GM21381 (cell line): ENCODE measurements around the gene MLYCD.
A peak's percentile ranks its signal among the peaks of the same experiment; 100 is the strongest.

ENCODE experiments used
- ATAC-seq: cut with Tn5 transposase; IDR thresholded peaks from one replicate; pipeline ENCODE4 v1.9.1; 2021; ENCODE audit warnings: mild to moderate bottlenecking, moderate library complexity; ENCODE audit not compliant: unreplicated experiment

MLYCD gene

GRCh38 chr16:83898463-83899271, at the start of gene MLYCD:
Gene MLYCD (plus strand): TSS chr16:83899115. CDS start chr16:83899145, 30 bp downstream.
- ATAC-seq, result peak; percentile 94

- no peak for ATAC-seq
These were observed 49.5 kb upstream of the MLYCD start for GRCh38 chr16:83849421-83849820.

GRCh38 chr16:83850947-83851346, 48.0 kb upstream of the MLYCD start:
- ATAC-seq, result no peak

- no peak for ATAC-seq
These were observed 47.4 kb upstream of the MLYCD start for GRCh38 chr16:83851473-83851872.

- no peak for ATAC-seq
These were observed 46.1 kb upstream of the MLYCD start for GRCh38 chr16:83852774-83853173.

- no peak for ATAC-seq
These were observed 45.1 kb upstream of the MLYCD start for GRCh38 chr16:83853834-83854233.

GRCh38 chr16:83854420-83854819, 44.5 kb upstream of the MLYCD start:
- ATAC-seq, result no peak

- no peak for ATAC-seq
These were observed 42.1 kb upstream of the MLYCD start for GRCh38 chr16:83856792-83857191.

- ATAC-seq, result no peak
These were observed 39.6 kb upstream of the MLYCD start for GRCh38 chr16:83859265-83859664.

GRCh38 chr16:83862661-83863060, 36.3 kb upstream of the MLYCD start:
- no peak for ATAC-seq

- no peak for ATAC-seq
These were observed 35.2 kb upstream of the MLYCD start for GRCh38 chr16:83863682-83864081.

GRCh38 chr16:83870830-83871229, 28.1 kb upstream of the MLYCD start:
- no peak for ATAC-seq

GRCh38 chr16:83878838-83879237, 20.1 kb upstream of the MLYCD start:
- ATAC-seq, result no peak

- no peak for ATAC-seq
These were observed 16.6 kb upstream of the MLYCD start for GRCh38 chr16:83882163-83882885.

GRCh38 chr16:83886199-83886971, 12.5 kb upstream of the MLYCD start:
- no peak for ATAC-seq

GRCh38 chr16:83887080-83887479, 11.8 kb upstream of the MLYCD start:
- ATAC-seq, result no peak

- no peak for ATAC-seq
These were observed 11.4 kb upstream of the MLYCD start for GRCh38 chr16:83887564-83887963.

GRCh38 chr16:83888672-83889044, 10.3 kb upstream of the MLYCD start:
- ATAC-seq, result no peak

- ATAC-seq, result no peak
These were observed 8.6 kb upstream of the MLYCD start for GRCh38 chr16:83890359-83890758.

GRCh38 chr16:83891742-83892141, 7.2 kb upstream of the MLYCD start:
- no peak for ATAC-seq

GRCh38 chr16:83895243-83895642, 3.7 kb upstream of the MLYCD start:
- no peak for ATAC-seq

- ATAC-seq, result no peak
These were observed 3.0 kb upstream of the MLYCD start for GRCh38 chr16:83895942-83896341.
